CD4-positive, alpha-beta memory T cell (primary cell): ENCODE results near the gene LMO7. TPM values are rescaled to one million over a fixed set of nuclear protein-coding genes. Genes with fewer than 3 reads are reported as not detected.
A peak's percentile ranks its signal among the peaks of the same experiment; 100 is the strongest.

ENCODE experiments used
- CTCF ChIA-PET: fragments of 350-600 bp; sonication (Branson Sonifier 250); formaldehyde crosslinking; loops from one replicate; lab custom pipeline; 2021; ENCODE audit warnings: inconsistent platforms; ENCODE audit not compliant: partially characterized antibody; lab: Charles Lee
- POLR2A ChIA-PET: fragments of 350-600 bp; sonication (Branson Sonifier 250); formaldehyde crosslinking; loops from one replicate; lab custom pipeline; 2021; ENCODE audit not compliant: partially characterized antibody; lab: Charles Lee
- DNase-seq, 5 donors: peaks; one replicate each; pipeline versions ENCODE4 v3.0.0 to v3.0.0-alpha.2; 2020 to 2022; ENCODE audit warnings: mixed read lengths in 1 of 5
- H3K27ac ChIP-seq: one replicate; pipeline ENCODE4 v1.7.0; 2013; ENCODE audit warnings: low read depth, low read length
- H3K27me3 ChIP-seq: 2 replicates; pipeline ENCODE4 v1.7.0; 2013; ENCODE audit warnings: mild to moderate bottlenecking, low read length, moderate library complexity; ENCODE audit not compliant: insufficient read depth
- H3K36me3 ChIP-seq: 2 replicates; pipeline ENCODE4 v1.7.0; 2013; ENCODE audit warnings: mild to moderate bottlenecking, low read length, moderate library complexity; ENCODE audit not compliant: insufficient read depth
- H3K4me1 ChIP-seq: 2 replicates; pipeline ENCODE4 v1.7.0; 2013; ENCODE audit warnings: mild to moderate bottlenecking, low read length, moderate library complexity; ENCODE audit not compliant: insufficient read depth
- H3K4me3 ChIP-seq, 2 donors: one replicate each; pipeline ENCODE4 v1.7.0; 2013; ENCODE audit warnings: low read length in 2 of 2, mild to moderate bottlenecking in 1 of 2
- H3K9me3 ChIP-seq, 2 donors: one replicate each; pipeline ENCODE4 v1.7.0; 2013; ENCODE audit warnings: low read length in 2 of 2, control low read depth in 1 of 2; ENCODE audit not compliant: control insufficient read depth in 1 of 2
- H3K27ac Mint-ChIP-seq, 7 donors: one replicate each; pipeline ENCODE4 v1.8.0; 2020 to 2021; ENCODE audit warnings: mixed read lengths in 7 of 7, mild to moderate bottlenecking in 6 of 7, inconsistent platforms in 3 of 7, moderate library complexity in 3 of 7
- H3K27me3 Mint-ChIP-seq, 2 donors: one replicate each; pipeline ENCODE4 v1.8.0; 2020 to 2021; ENCODE audit warnings: mixed read lengths in 2 of 2
- H3K36me3 Mint-ChIP-seq, 2 donors: one replicate each; pipeline ENCODE4 v1.8.0; 2020 to 2021; ENCODE audit warnings: mixed read lengths in 2 of 2, inconsistent platforms in 1 of 2, mild to moderate bottlenecking in 1 of 2
- H3K4me1 Mint-ChIP-seq, 4 donors: one replicate each; pipeline ENCODE4 v1.8.0; 2020 to 2021; ENCODE audit warnings: mixed read lengths in 4 of 4, mild to moderate bottlenecking in 1 of 4
- H3K4me3 Mint-ChIP-seq, 8 donors: one replicate each; pipeline ENCODE4 v1.8.0; 2020 to 2021; ENCODE audit warnings: mixed read lengths in 8 of 8, mild to moderate bottlenecking in 7 of 8, moderate library complexity in 6 of 8, inconsistent platforms in 3 of 8
- H3K9me3 Mint-ChIP-seq, 8 donors: one replicate each; pipeline ENCODE4 v1.8.0; 2020 to 2021; ENCODE audit warnings: mixed read lengths in 8 of 8, mild to moderate bottlenecking in 5 of 8, inconsistent platforms in 3 of 8, moderate library complexity in 1 of 8
- intact Hi-C: fragments of 100-400 bp; cut with micrococcal nuclease; formaldehyde crosslinking; loops from one replicate; pipeline ENCODE4 v1.15.1; 2023
- polyA plus RNA-seq, 2 donors: library from polyadenylated mRNA; unstranded; fragments of 300-500 nt; fragmentation: Illumina TruSeq; gene quantifications; one replicate each; pipeline ENCODE4 v1.2.3, GENCODE V29; 2021
- total RNA-seq, 2 experiments: library from RNA; stranded (reverse); gene quantifications; one replicate each; pipeline ENCODE4 v1.2.3, GENCODE V29; 2021

The LMO7 gene
- total and polyA plus RNA-seq, 4 experiments from 2014 or later: 5.4 to 29.4 (median 20.0) TPM

- Histone ChIP-seq H3K36me3 (no peaks in the 10 kb centered on the region), H3K9me3 (no peaks in the 10 kb centered on the region), H3K4me3 (no peak overlapping the region), H3K27ac (no peak overlapping the region), H3K4me1 (peaks cover 5% of the 10 kb centered on the region), H3K27me3 (no peaks in the 10 kb centered on the region)
- Mint-ChIP-seq H3K9me3 (no peaks in the 10 kb centered on the region), H3K4me1 (peaks cover 5 to 17% (median 12%) of the 10 kb centered on the region in 4 donors), H3K4me3 (no peak overlapping the region), H3K27ac (no peak overlapping the region), H3K27me3 (no peaks in the 10 kb centered on the region), H3K36me3 (peaks cover 16 to 20% of the 10 kb centered on the region in 2 donors)
- DNase-seq: no peak
- ChIA-PET POLR2A (no interaction called here), CTCF (interaction anchor here (1.0 kb wide), 2 partner anchors 10 to 38 kb away, joined by 3 read pairs; no protein-coding TSS in a partner anchor)
- intact Hi-C loops: no loop called here
These were observed 161.6 kb downstream of the LMO7 start for GRCh38 chr13:75797719-75798118.

GRCh38 chr13:75798353-75799255 is 162.5 kb downstream of the LMO7 start:
- H3K27ac Mint-ChIP-seq: peak overlapping the region in 1 of 7 donors; percentile 17
- ChIA-PET CTCF (interaction anchor here (1.0 to 1.6 kb wide), 3 partner anchors 11 to 103 kb away, joined by 3 to 6 read pairs (median 3); no protein-coding TSS in a partner anchor), POLR2A (no interaction called here)
- peaks cover 16 to 20% of the 10 kb centered on the region in 2 donors for H3K36me3 Mint-ChIP-seq
- H3K27ac ChIP-seq: no peak overlapping the region
- no peak overlapping the region for H3K4me3 ChIP-seq
- peaks cover 14% of the 10 kb centered on the region for H3K4me1 ChIP-seq
- H3K27me3 Mint-ChIP-seq: no peaks in the 10 kb centered on the region
- no peaks in the 10 kb centered on the region for H3K27me3 ChIP-seq
- H3K4me1 Mint-ChIP-seq: peaks cover 14 to 26% (median 19%) of the 10 kb centered on the region in 4 donors
- H3K36me3 ChIP-seq: no peaks in the 10 kb centered on the region
- no peak for DNase-seq
- H3K9me3 ChIP-seq: no peaks in the 10 kb centered on the region
- no peaks in the 10 kb centered on the region for H3K9me3 Mint-ChIP-seq
- intact Hi-C loops: no loop called here
- H3K4me3 Mint-ChIP-seq: no peak overlapping the region

GRCh38 chr13:75800545-75800944 is 164.4 kb downstream of the LMO7 start:
- DNase-seq: no peak
- Histone ChIP-seq H3K4me3 (no peak overlapping the region), H3K9me3 (no peaks in the 10 kb centered on the region), H3K27me3 (no peaks in the 10 kb centered on the region), H3K4me1 (peaks cover 15% of the 10 kb centered on the region), H3K27ac (no peak overlapping the region), H3K36me3 (no peaks in the 10 kb centered on the region)
- Mint-ChIP-seq H3K27me3 (no peaks in the 10 kb centered on the region), H3K9me3 (no peaks in the 10 kb centered on the region), H3K36me3 (peaks cover 22 to 25% of the 10 kb centered on the region in 2 donors), H3K4me3 (no peak overlapping the region), H3K27ac (peak overlapping the region in 2 of 7 donors; percentile 4 to 36), H3K4me1 (peaks cover 19 to 32% (median 22%) of the 10 kb centered on the region in 4 donors)
- CTCF ChIA-PET: no interaction called here
- POLR2A ChIA-PET: no interaction called here
- intact Hi-C loops: no loop called here

GRCh38 chr13:75801388-75801945 is 165.3 kb downstream of the LMO7 start:
- Histone ChIP-seq H3K27me3 (no peaks in the 10 kb centered on the region), H3K4me3 (no peak overlapping the region), H3K27ac (no peak overlapping the region), H3K9me3 (no peaks in the 10 kb centered on the region), H3K36me3 (no peaks in the 10 kb centered on the region), H3K4me1 (peaks cover 15% of the 10 kb centered on the region)
- H3K27me3 Mint-ChIP-seq: no peaks in the 10 kb centered on the region
- ChIA-PET CTCF (interaction anchor here (0.7 kb wide), 1 partner anchor 106 kb away, joined by 3 read pairs; no protein-coding TSS in a partner anchor), POLR2A (no interaction called here)
- intact Hi-C loops: no loop called here
- peaks cover 26 to 28% of the 10 kb centered on the region in 2 donors for H3K36me3 Mint-ChIP-seq
- DNase-seq: no peak
- H3K4me1 Mint-ChIP-seq: peaks cover 19 to 32% (median 22%) of the 10 kb centered on the region in 4 donors
- H3K27ac Mint-ChIP-seq: no peak overlapping the region
- no peaks in the 10 kb centered on the region for H3K9me3 Mint-ChIP-seq
- peak overlapping the region in 1 of 8 donors; percentile 58 for H3K4me3 Mint-ChIP-seq

- Histone ChIP-seq H3K9me3 (no peaks in the 10 kb centered on the region), H3K27ac (no peak overlapping the region), H3K4me3 (no peak overlapping the region), H3K36me3 (no peaks in the 10 kb centered on the region), H3K4me1 (peaks cover 15% of the 10 kb centered on the region), H3K27me3 (no peaks in the 10 kb centered on the region)
- Mint-ChIP-seq H3K9me3 (no peaks in the 10 kb centered on the region), H3K27ac (peak overlapping the region in 4 of 7 donors; percentile 33 to 84 (median 62)), H3K4me3 (peak overlapping the region in 3 of 8 donors; percentile 5 to 55 (median 51)), H3K27me3 (no peaks in the 10 kb centered on the region), H3K36me3 (peaks cover 23 to 24% of the 10 kb centered on the region in 2 donors), H3K4me1 (peaks cover 19 to 32% (median 22%) of the 10 kb centered on the region in 4 donors)
- POLR2A ChIA-PET: interaction anchor here (1.4 kb wide), 1 partner anchor 40 kb away, joined by 8 read pairs; no protein-coding TSS in a partner anchor
- DNase-seq: no peak
- intact Hi-C loops: loop anchor here (2.0 kb wide), 1 partner anchor 105 kb away; no protein-coding TSS in a partner anchor
- CTCF ChIA-PET: interaction anchor here (2.8 kb wide), 1 partner anchor 106 kb away, joined by 12 read pairs; no protein-coding TSS in a partner anchor
These were observed 166.0 kb downstream of the LMO7 start for GRCh38 chr13:75802161-75802560.

GRCh38 chr13:75803164-75803611 is 167.1 kb downstream of the LMO7 start:
- peak in 4 of 5 donors; percentile 26 to 38 (median 32) for DNase-seq
- Mint-ChIP-seq H3K27ac (peak overlapping the region in 6 of 7 donors; percentile 22 to 84 (median 76)), H3K9me3 (no peaks in the 10 kb centered on the region), H3K27me3 (no peaks in the 10 kb centered on the region), H3K36me3 (peaks cover 19 to 26% of the 10 kb centered on the region in 2 donors), H3K4me1 (peaks cover 17 to 32% (median 22%) of the 10 kb centered on the region in 4 donors), H3K4me3 (peak overlapping the region in 7 of 8 donors; percentile 0 to 80 (median 34))
- no peaks in the 10 kb centered on the region for H3K36me3 ChIP-seq
- no peak overlapping the region for H3K27ac ChIP-seq
- no peak overlapping the region for H3K4me3 ChIP-seq
- intact Hi-C loops: loop anchor here (1.0 to 2.0 kb wide), 2 partner anchors 43 to 106 kb away; no protein-coding TSS in a partner anchor
- POLR2A ChIA-PET: interaction anchor here (1.0 to 1.4 kb wide), 2 partner anchors 38 to 41 kb away, joined by 5 to 8 read pairs; no protein-coding TSS in a partner anchor
- CTCF ChIA-PET: interaction anchor here (1.1 to 2.8 kb wide), 3 partner anchors 42 to 107 kb away, joined by 4 to 12 read pairs (median 5); no protein-coding TSS in a partner anchor
- no peaks in the 10 kb centered on the region for H3K9me3 ChIP-seq
- H3K27me3 ChIP-seq: no peaks in the 10 kb centered on the region
- H3K4me1 ChIP-seq: peaks cover 15% of the 10 kb centered on the region
